ENCODE results near the gene EDN1. TPM values are rescaled to one million over a fixed set of nuclear protein-coding genes. Genes with fewer than 3 reads are reported as not detected.

Gene EDN1
- total and polyA plus RNA-seq, 2 of the 4 experiments (the other 2 are of a cell fraction) = 5.6 to 9.0 TPM

GRCh38 chr6:12258191-12258590, 32.0 kb upstream of the EDN1 start:
- Histone ChIP-seq H3K4me2 (ENCODE audit: low read depth, low read length) (no peak overlapping the region), H4K5ac (ENCODE audit: low read depth, low read length) (no peak overlapping the region), H3K4me3 (ENCODE audit: insufficient read depth, low read depth, low read length) (no peak overlapping the region), H3K56ac (ENCODE audit: extremely low read depth, insufficient read depth, low read length) (no peak overlapping the region), H3K18ac (ENCODE audit: low read depth, low read length) (no peak overlapping the region), H3K27me3 (ENCODE audit: control insufficient read depth, insufficient read depth, low read length) (no peaks in the 10 kb centered on the region), H3K27ac (ENCODE audit: insufficient read depth, low read length) (no peak overlapping the region), H3K4me1 (ENCODE audit: control insufficient read depth, insufficient read depth, low read length) (no peaks in the 10 kb centered on the region), H4K20me1 (ENCODE audit: insufficient read depth, low read length) (no peaks in the 10 kb centered on the region), H3K14ac (replicated peaks; ENCODE audit: low read depth, low read length) (no peak overlapping the region), H4K8ac (ENCODE audit: low read depth in 2 of 2, low read length in 2 of 2) (no peak overlapping the region), H2AFZ (replicated peaks; ENCODE audit: low read length, poor library complexity) (no peak overlapping the region), H2BK5ac (ENCODE audit: low read depth, low read length, poor library complexity, severe bottlenecking) (no peak overlapping the region), H4K91ac (ENCODE audit: insufficient read depth, low read depth, low read length) (no peak overlapping the region), H3K9ac (ENCODE audit: low read depth, low read length) (no peak overlapping the region), H3K36me3 (ENCODE audit: control insufficient read depth, insufficient read depth, low read length) (no peaks in the 10 kb centered on the region), H3K4ac (ENCODE audit: low read depth, low read length) (no peak overlapping the region), H2BK15ac (ENCODE audit: low read depth, low read length) (no peak overlapping the region), H3K79me1 (ENCODE audit: low read depth in 1 of 2, low read length in 2 of 2) (no peaks in the 10 kb centered on the region), H2AK9ac (replicated peaks; ENCODE audit: low read depth, low read length, poor library complexity) (no peak overlapping the region), H2BK120ac (ENCODE audit: low read depth, low read length) (no peak overlapping the region), H2AK5ac (ENCODE audit: low read depth, low read length) (no peak overlapping the region), H3K23ac (ENCODE audit: low read depth, low read length) (no peak overlapping the region), H3K9me1 (ENCODE audit: insufficient read depth, low read length) (no peaks in the 10 kb centered on the region), H2BK20ac (ENCODE audit: low read depth, low read length) (no peak overlapping the region), H3K9me3 (ENCODE audit: control insufficient read depth, insufficient read depth, low read length) (no peaks in the 10 kb centered on the region)
- BruUV-seq (replicated peaks) = no TSS peak
- CTCF ChIA-PET = no interaction called here
- intact Hi-C loops (cut with micrococcal nuclease) (no loop called here), in situ Hi-C loops (cut with MboI; ENCODE audit: low sequenced_read_pairs) (no loop called here), dilution Hi-C loops (cut with HindIII; ENCODE audit: low sequenced_read_pairs, unreplicated experiment) (no loop called here)
- DNase-seq (no peak), ATAC-seq (ENCODE audit: low read depth) (no peak)
- no CpG with 5 or more reads among the region's 6 CpGs for WGBS, 2 experiments (ENCODE audit: extremely low coverage in 2 of 2, insufficient read length in 1 of 2)
- TF ChIP-seq RFX5 (IDR thresholded peaks at IDR 0.05; ENCODE audit: low read depth, low read length) = no peak
- no peak for TF ChIP-seq MAZ (IDR thresholded peaks at IDR 0.05; ENCODE audit: borderline replicate concordance, low read depth, low read length)
- TF ChIP-seq MAFK (IDR thresholded peaks at IDR 0.05; ENCODE audit: low read depth, low read length) = no peak
- TF ChIP-seq RAD21 (IDR thresholded peaks at IDR 0.05; ENCODE audit: low read length) = no peak
- no peak for TF ChIP-seq SMC3 (IDR thresholded peaks at IDR 0.05; ENCODE audit: low read depth, low read length)
- TF ChIP-seq NFE2L2 (IDR thresholded peaks at IDR 0.05; ENCODE audit: low read depth, low read length) = no peak
- no peak for TF ChIP-seq BHLHE40 (IDR thresholded peaks at IDR 0.05; ENCODE audit: low read depth, low read length)
- TF ChIP-seq, protein P1, sequence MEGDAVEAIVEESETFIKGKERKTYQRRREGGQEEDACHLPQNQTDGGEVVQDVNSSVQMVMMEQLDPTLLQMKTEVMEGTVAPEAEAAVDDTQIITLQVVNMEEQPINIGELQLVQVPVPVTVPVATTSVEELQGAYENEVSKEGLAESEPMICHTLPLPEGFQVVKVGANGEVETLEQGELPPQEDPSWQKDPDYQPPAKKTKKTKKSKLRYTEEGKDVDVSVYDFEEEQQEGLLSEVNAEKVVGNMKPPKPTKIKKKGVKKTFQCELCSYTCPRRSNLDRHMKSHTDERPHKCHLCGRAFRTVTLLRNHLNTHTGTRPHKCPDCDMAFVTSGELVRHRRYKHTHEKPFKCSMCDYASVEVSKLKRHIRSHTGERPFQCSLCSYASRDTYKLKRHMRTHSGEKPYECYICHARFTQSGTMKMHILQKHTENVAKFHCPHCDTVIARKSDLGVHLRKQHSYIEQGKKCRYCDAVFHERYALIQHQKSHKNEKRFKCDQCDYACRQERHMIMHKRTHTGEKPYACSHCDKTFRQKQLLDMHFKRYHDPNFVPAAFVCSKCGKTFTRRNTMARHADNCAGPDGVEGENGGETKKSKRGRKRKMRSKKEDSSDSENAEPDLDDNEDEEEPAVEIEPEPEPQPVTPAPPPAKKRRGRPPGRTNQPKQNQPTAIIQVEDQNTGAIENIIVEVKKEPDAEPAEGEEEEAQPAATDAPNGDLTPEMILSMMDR (conservative IDR thresholded peaks at IDR 0.05; ENCODE audit: low read depth, low read length) = no peak
- no peak for TF ChIP-seq MXI1 (IDR thresholded peaks at IDR 0.05; ENCODE audit: borderline replicate concordance, low read depth, low read length)
- TF ChIP-seq, protein P2, sequence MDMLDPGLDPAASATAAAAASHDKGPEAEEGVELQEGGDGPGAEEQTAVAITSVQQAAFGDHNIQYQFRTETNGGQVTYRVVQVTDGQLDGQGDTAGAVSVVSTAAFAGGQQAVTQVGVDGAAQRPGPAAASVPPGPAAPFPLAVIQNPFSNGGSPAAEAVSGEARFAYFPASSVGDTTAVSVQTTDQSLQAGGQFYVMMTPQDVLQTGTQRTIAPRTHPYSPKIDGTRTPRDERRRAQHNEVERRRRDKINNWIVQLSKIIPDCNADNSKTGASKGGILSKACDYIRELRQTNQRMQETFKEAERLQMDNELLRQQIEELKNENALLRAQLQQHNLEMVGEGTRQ (IDR thresholded peaks at IDR 0.05; ENCODE audit: low read depth, low read length) = no peak
- no peak for TF ChIP-seq RCOR1 (IDR thresholded peaks at IDR 0.05; ENCODE audit: insufficient replicate concordance, low read length)
- TF ChIP-seq ELK1 (IDR thresholded peaks at IDR 0.05; ENCODE audit: borderline replicate concordance, low read depth, low read length) = no peak
- no peak for TF ChIP-seq CEBPB (IDR thresholded peaks at IDR 0.05; ENCODE audit: low read depth, low read length)
- no peak for TF ChIP-seq FOS (IDR thresholded peaks at IDR 0.05; ENCODE audit: low read depth, low read length)
- TF ChIP-seq CHD1 (IDR thresholded peaks at IDR 0.05; ENCODE audit: low read depth, low read length) = no peak
- TF ChIP-seq POLR2A (IDR thresholded peaks at IDR 0.05; ENCODE audit: low read depth, low read length) = no peak
- POLR2A ChIA-PET (ENCODE audit: unreplicated experiment) = no interaction called here

Measured in IMR-90 (cell line).